HEK293 (cell line): Measurements from ENCODE around the gene TRIM47.

Experiments used
- AEBP2 ChIP-seq: fragments of 450-650 bp; formaldehyde crosslinking; IDR thresholded peaks from 2 replicates; pipeline ENCODE4 v1.5.1; 2016; ENCODE audit warnings: missing biosample characterization, missing genetic modification characterization, borderline replicate concordance
- GLIS2 ChIP-seq: fragments of 450-650 bp; formaldehyde crosslinking; IDR thresholded peaks from 2 replicates; pipeline ENCODE4 v1.5.1; 2016; ENCODE audit warnings: missing biosample characterization, missing genetic modification characterization
- HIC1 ChIP-seq: fragments of 450-650 bp; formaldehyde crosslinking; IDR thresholded peaks from 2 replicates; pipeline ENCODE4 v1.5.1; 2016; ENCODE audit warnings: missing biosample characterization, missing genetic modification characterization
- HOXC10 ChIP-seq: sonication (generic); formaldehyde crosslinking; IDR thresholded peaks from 2 replicates; pipeline ENCODE4 v1.8.1; 2023; ENCODE audit warnings: mild to moderate bottlenecking, missing genetic modification reagents
- KLF1 ChIP-seq: fragments of 450-650 bp; formaldehyde crosslinking; IDR thresholded peaks from 2 replicates; pipeline ENCODE4 v1.5.1; 2016; ENCODE audit warnings: missing biosample characterization, missing genetic modification characterization
- KLF7 ChIP-seq: fragments of 450-650 bp; formaldehyde crosslinking; IDR thresholded peaks from 2 replicates; pipeline ENCODE4 v1.5.1; 2016; ENCODE audit warnings: missing biosample characterization, missing genetic modification characterization, borderline replicate concordance
- PBX3 ChIP-seq: sonication (generic); formaldehyde crosslinking; IDR thresholded peaks from 2 replicates; pipeline ENCODE4 v1.8.1; 2022; ENCODE audit warnings: mild to moderate bottlenecking, moderate library complexity, missing genetic modification reagents
- RBAK ChIP-seq: fragments of 450-650 bp; formaldehyde crosslinking; IDR thresholded peaks from 2 replicates; pipeline ENCODE4 v1.5.1; 2016; ENCODE audit warnings: missing biosample characterization, missing genetic modification characterization
- SCRT1 ChIP-seq: fragments of 450-650 bp; formaldehyde crosslinking; IDR thresholded peaks from 2 replicates; pipeline ENCODE4 v1.5.1; 2016; ENCODE audit warnings: missing biosample characterization, missing genetic modification characterization, borderline replicate concordance
- ZBTB1 ChIP-seq: fragments of 450-650 bp; formaldehyde crosslinking; IDR thresholded peaks from 2 replicates; pipeline ENCODE4 v1.5.1; 2016; ENCODE audit warnings: missing biosample characterization, missing genetic modification characterization
- ZBTB10 ChIP-seq: fragments of 450-650 bp; formaldehyde crosslinking; IDR thresholded peaks from 2 replicates; pipeline ENCODE4 v1.5.1; 2016; ENCODE audit warnings: missing biosample characterization, missing genetic modification characterization
- ZFP41 ChIP-seq: fragments of 450-650 bp; formaldehyde crosslinking; IDR thresholded peaks from 2 replicates; pipeline ENCODE4 v1.5.1; 2016; ENCODE audit warnings: missing biosample characterization, missing genetic modification characterization, borderline replicate concordance
- ZFP69B ChIP-seq: fragments of 450-650 bp; formaldehyde crosslinking; IDR thresholded peaks from 2 replicates; pipeline ENCODE4 v1.5.1; 2016; ENCODE audit warnings: missing biosample characterization, missing genetic modification characterization
- ZNF138 ChIP-seq: fragments of 450-650 bp; formaldehyde crosslinking; IDR thresholded peaks from 2 replicates; pipeline ENCODE4 v1.5.1; 2016; ENCODE audit warnings: missing biosample characterization, missing genetic modification characterization, borderline replicate concordance
- ZNF169 ChIP-seq: fragments of 450-650 bp; formaldehyde crosslinking; IDR thresholded peaks from 2 replicates; pipeline ENCODE4 v1.5.1; 2016; ENCODE audit warnings: missing biosample characterization, missing genetic modification characterization
- ZNF214 ChIP-seq: fragments of 450-650 bp; formaldehyde crosslinking; IDR thresholded peaks from 2 replicates; pipeline ENCODE4 v1.5.1; 2017; ENCODE audit warnings: missing biosample characterization, mild to moderate bottlenecking, missing genetic modification characterization, borderline replicate concordance
- ZNF416 ChIP-seq: fragments of 450-650 bp; formaldehyde crosslinking; IDR thresholded peaks from 2 replicates; pipeline ENCODE4 v1.5.1; 2016; ENCODE audit warnings: missing biosample characterization, missing genetic modification characterization
- ZNF433 ChIP-seq: fragments of 450-650 bp; formaldehyde crosslinking; IDR thresholded peaks from 2 replicates; pipeline ENCODE4 v1.5.1; 2016; ENCODE audit warnings: missing biosample characterization, missing genetic modification characterization, low read depth
- ZNF518A ChIP-seq: fragments of 450-650 bp; formaldehyde crosslinking; conservative IDR thresholded peaks from 2 replicates; pipeline ENCODE4 v1.5.1; 2016; ENCODE audit warnings: low read depth, missing biosample characterization, missing genetic modification characterization
- ZNF530 ChIP-seq: fragments of 450-650 bp; formaldehyde crosslinking; IDR thresholded peaks from 2 replicates; pipeline ENCODE4 v1.5.1; 2016; ENCODE audit warnings: low read depth, missing biosample characterization, missing genetic modification characterization
- ZNF660 ChIP-seq: fragments of 450-650 bp; IDR thresholded peaks from 2 replicates; pipeline ENCODE4 v1.5.1; 2018; ENCODE audit warnings: missing biosample characterization, mild to moderate bottlenecking, missing genetic modification characterization
- ZNF768 ChIP-seq: fragments of 450-650 bp; formaldehyde crosslinking; IDR thresholded peaks from 2 replicates; pipeline ENCODE4 v1.5.1; 2018; ENCODE audit warnings: missing biosample characterization, mild to moderate bottlenecking, missing genetic modification characterization
- ZSCAN5A ChIP-seq: fragments of 450-650 bp; formaldehyde crosslinking; IDR thresholded peaks from 2 replicates; pipeline ENCODE4 v1.5.1; 2016; ENCODE audit warnings: missing biosample characterization, missing genetic modification characterization

TRIM47 gene

GRCh38 chr17:75896415-75897159 is 18.2 kb upstream of the TRIM47 start, which contains the start of gene TRIM65 (continued):
- TF ChIP-seq HOXC10 (0 out of 2 replicates have a peak, but pooled peaks have one; percentile 47), ZNF518A (no peak), ZFP69B (tag by site-specific recombination) (peak; percentile 83), ZBTB10 (tag by site-specific recombination) (no peak), PBX3 (CRISPR knock-in tag) (peak; percentile 75), ZNF530 (tag by site-specific recombination) (no peak), ZFP41 (tag by site-specific recombination) (no peak), ZNF138 (tag by site-specific recombination) (no peak), ZNF768 (tag by site-specific recombination) (peak; percentile 14; the same call in 1 of the 2 replicates), ZSCAN5A (tag by site-specific recombination) (peak; percentile 69), RBAK (no peak), ZNF169 (tag by site-specific recombination) (no peak), GLIS2 (tag by site-specific recombination) (peak; percentile 64), ZNF660 (peak; percentile 53; the same call in 1 of the 2 replicates), SCRT1 (tag by site-specific recombination) (no peak), ZNF416 (tag by site-specific recombination) (no peak), AEBP2 (tag by site-specific recombination) (no peak), HIC1 (peak; percentile 82; the same call in 1 of the 2 replicates), ZBTB1 (no peak), ZNF433 (tag by site-specific recombination) (no peak), KLF1 (tag by site-specific recombination) (peak; percentile 67), KLF7 (no peak), ZNF214 (tag by site-specific recombination) (no peak)
